GM21515 (cell line): ENCODE results near the gene IFITM5.
"Not testable (repeated sequence)": the region's sequence is repeated elsewhere in the genome, so short reads cannot be mapped to it uniquely, and the experiment has no call there.

Experiments
- ATAC-seq: cut with Tn5 transposase; IDR thresholded peaks from one replicate; pipeline ENCODE4 v1.9.1; 2021; ENCODE audit not compliant: unreplicated experiment

The IFITM5 gene

GRCh38 chr11:299081-299891 is at the start of gene IFITM5:
Gene IFITM5 (minus strand): TSS chr11:299526. CDS start chr11:299490, 36 bp downstream.
- ATAC-seq: no peak

- ATAC-seq: no peak
These were observed 47.2 kb upstream of the IFITM5 start for GRCh38 chr11:346529-346928.

GRCh38 chr11:344836-345578 is 45.7 kb upstream of the IFITM5 start:
- ATAC-seq: no peak

GRCh38 chr11:342328-342727 is 43.0 kb upstream of the IFITM5 start:
- no peak for ATAC-seq

GRCh38 chr11:340539-341512 is 41.5 kb upstream of the IFITM5 start:
- no peak for ATAC-seq

GRCh38 chr11:339963-340362 is 40.6 kb upstream of the IFITM5 start:
- no peak for ATAC-seq

- no peak for ATAC-seq
These were observed 38.4 kb upstream of the IFITM5 start for GRCh38 chr11:337711-338110.

GRCh38 chr11:336659-337198 is 37.4 kb upstream of the IFITM5 start:
- no peak for ATAC-seq

- no peak for ATAC-seq
These were observed 36.7 kb upstream of the IFITM5 start for GRCh38 chr11:335779-336658.

GRCh38 chr11:334264-334994 is 35.1 kb upstream of the IFITM5 start:
- ATAC-seq: no peak

- not testable (repeated sequence) for ATAC-seq
These were observed 34.4 kb upstream of the IFITM5 start for GRCh38 chr11:333616-334263.

GRCh38 chr11:332651-333480 is 33.5 kb upstream of the IFITM5 start:
- ATAC-seq: no peak

GRCh38 chr11:331358-332060 is 32.2 kb upstream of the IFITM5 start:
- no peak for ATAC-seq

- no peak for ATAC-seq
These were observed 31.5 kb upstream of the IFITM5 start for GRCh38 chr11:330694-331357.

GRCh38 chr11:330307-330693 is 31.0 kb upstream of the IFITM5 start:
- no peak for ATAC-seq

GRCh38 chr11:329886-330253 is 30.5 kb upstream of the IFITM5 start:
- ATAC-seq: no peak
